ENCODE data around the gene XYLT1.

DNA sequence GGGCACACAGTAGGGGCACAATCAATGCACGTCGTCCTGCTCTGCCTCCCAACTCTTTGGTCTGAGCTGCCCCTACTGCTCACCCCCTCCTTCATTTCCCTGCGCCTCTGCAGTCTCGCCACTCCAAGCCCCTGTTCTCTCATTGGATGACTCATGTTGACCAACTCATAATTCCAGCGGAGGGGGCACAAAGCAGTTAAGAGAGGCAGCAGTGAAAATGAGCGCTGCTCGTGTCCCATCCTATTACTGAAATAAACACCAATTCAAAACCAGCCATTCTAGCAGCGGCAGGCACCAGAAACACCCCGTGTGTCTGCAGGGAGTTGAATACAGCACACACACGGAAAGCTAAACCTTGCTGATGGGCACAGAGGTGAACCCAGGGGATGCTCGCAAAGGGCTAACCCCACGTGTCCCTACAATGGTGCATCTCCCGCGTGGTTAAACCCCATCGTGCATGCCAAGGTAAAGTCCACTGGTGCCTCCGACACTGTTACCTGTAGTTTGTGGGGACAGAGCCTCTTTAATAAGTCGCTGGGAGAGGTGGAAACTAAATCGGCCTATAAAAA is 310.4 kb downstream of the XYLT1 start:
- TF ChIP-seq, protein P1, sequence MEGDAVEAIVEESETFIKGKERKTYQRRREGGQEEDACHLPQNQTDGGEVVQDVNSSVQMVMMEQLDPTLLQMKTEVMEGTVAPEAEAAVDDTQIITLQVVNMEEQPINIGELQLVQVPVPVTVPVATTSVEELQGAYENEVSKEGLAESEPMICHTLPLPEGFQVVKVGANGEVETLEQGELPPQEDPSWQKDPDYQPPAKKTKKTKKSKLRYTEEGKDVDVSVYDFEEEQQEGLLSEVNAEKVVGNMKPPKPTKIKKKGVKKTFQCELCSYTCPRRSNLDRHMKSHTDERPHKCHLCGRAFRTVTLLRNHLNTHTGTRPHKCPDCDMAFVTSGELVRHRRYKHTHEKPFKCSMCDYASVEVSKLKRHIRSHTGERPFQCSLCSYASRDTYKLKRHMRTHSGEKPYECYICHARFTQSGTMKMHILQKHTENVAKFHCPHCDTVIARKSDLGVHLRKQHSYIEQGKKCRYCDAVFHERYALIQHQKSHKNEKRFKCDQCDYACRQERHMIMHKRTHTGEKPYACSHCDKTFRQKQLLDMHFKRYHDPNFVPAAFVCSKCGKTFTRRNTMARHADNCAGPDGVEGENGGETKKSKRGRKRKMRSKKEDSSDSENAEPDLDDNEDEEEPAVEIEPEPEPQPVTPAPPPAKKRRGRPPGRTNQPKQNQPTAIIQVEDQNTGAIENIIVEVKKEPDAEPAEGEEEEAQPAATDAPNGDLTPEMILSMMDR (conservative IDR thresholded peaks at IDR 0.05; ENCODE audit: low read depth, low read length), result no peak
- TF ChIP-seq POLR2A (IDR thresholded peaks at IDR 0.05; ENCODE audit: low read depth, low read length) (no peak), SMC3 (IDR thresholded peaks at IDR 0.05; ENCODE audit: low read depth, low read length) (no peak), MAFK (IDR thresholded peaks at IDR 0.05; ENCODE audit: low read depth, low read length) (no peak), RAD21 (IDR thresholded peaks at IDR 0.05; ENCODE audit: low read length) (no peak), BHLHE40 (IDR thresholded peaks at IDR 0.05; ENCODE audit: low read depth, low read length) (no peak), CHD1 (IDR thresholded peaks at IDR 0.05; ENCODE audit: low read depth, low read length) (no peak), RFX5 (IDR thresholded peaks at IDR 0.05; ENCODE audit: low read depth, low read length) (no peak)
- TF ChIP-seq, protein P2, sequence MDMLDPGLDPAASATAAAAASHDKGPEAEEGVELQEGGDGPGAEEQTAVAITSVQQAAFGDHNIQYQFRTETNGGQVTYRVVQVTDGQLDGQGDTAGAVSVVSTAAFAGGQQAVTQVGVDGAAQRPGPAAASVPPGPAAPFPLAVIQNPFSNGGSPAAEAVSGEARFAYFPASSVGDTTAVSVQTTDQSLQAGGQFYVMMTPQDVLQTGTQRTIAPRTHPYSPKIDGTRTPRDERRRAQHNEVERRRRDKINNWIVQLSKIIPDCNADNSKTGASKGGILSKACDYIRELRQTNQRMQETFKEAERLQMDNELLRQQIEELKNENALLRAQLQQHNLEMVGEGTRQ (IDR thresholded peaks at IDR 0.05; ENCODE audit: low read depth, low read length), result no peak
